GM19455 (cell line): ENCODE results near the gene MLH1.

ENCODE experiments used
- ATAC-seq: cut with Tn5 transposase; IDR thresholded peaks from one replicate; pipeline ENCODE4 v1.9.1; 2021; ENCODE audit not compliant: unreplicated experiment

Gene MLH1

DNA sequence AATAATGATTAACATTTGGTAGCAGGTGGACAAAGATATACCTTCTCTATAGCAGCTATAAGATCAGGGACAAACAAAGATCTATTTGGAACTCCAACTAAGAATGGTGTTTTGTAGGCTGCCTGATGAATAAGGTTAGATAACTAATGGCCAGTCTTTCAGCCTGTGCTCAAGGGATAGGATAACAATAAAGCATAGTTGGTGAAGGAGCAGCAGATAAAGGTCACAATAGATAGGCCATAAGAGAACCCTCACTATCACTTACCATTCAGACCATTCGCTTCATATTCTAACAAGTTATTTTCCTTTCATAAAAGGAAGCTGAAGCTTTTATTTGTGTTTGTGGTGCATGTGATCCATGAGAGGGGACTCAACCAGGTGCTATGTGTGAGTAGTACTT lies 20.2 kb upstream of the MLH1 start:
- ATAC-seq, result no peak

DNA sequence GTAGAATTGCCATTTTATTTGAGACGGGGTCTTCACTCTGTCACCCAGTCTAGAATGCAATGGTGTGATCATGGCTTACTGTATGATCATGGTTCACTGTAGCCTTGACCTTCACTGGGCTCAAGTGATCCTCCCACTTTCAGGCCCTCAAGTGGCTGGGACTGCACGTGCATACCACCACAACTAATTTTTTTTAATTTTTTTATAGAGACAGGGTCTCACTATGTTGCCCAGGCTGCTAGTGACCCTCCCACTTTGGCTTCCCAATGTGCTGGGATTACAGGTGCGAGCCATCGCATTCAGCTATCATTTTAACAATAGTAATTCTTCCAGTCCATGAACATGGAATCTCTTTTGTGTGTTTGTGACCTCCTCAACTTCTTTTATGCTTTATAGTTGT lies 12.3 kb upstream of the MLH1 start:
- no peak for ATAC-seq

DNA sequence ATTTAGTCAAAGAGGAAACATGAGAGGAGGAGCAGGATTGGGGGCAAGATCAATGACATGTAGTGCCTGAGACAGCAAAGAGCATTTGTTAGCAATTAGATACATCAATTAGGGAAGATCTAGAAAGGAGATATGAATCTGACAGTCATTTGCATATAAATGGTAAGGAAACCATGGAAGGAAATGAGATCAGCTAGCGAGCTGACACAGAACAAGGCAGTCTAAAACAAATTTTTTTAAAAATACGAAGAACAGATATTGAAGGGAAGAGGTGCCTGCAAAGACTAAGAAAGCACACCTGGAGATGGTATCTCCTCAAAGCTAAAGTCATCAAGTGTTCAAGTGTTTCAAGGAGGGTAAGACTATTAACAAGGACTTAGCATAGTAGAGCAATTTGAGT lies 5.0 kb upstream of the MLH1 start:
- ATAC-seq, result no peak

DNA sequence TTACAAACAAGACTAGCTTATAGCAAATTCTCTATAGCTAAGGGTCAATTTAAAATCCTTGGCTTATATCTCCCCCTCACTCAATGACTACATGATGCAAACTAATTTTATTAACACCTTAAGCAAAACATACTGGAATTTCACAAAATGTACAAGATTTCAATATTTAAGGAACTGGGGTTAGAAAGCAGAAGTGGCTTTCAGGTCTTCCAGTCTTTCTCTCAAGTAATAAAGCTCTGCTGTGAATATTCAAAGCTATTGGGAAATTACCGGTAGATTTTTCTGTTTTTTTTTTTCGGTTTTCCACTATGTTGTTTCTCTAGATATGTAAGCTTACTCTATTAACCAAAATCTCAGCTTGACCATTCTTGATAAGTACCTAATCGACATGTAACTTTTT lies 4.3 kb upstream of the MLH1 start:
- no peak for ATAC-seq

DNA sequence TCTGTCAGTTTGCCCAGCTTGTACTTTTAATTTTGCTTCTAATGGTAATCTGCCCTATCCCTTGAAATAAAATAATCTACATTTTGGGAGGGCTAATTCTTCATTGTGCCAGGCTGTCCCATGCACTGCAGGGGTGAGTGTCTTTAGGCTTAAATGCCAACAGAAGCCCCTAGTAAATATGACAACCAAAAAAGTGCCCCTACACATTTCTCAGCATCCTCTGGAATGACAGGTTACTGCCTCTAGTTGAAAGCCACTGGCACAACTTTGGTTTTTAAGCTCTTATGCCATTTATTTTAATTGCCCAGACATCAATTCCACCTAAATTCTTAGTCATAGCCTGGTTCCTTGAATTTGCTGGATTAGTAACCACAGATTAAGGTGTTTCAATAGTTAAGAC lies 3.8 kb upstream of the MLH1 start:
- no peak for ATAC-seq

DNA sequence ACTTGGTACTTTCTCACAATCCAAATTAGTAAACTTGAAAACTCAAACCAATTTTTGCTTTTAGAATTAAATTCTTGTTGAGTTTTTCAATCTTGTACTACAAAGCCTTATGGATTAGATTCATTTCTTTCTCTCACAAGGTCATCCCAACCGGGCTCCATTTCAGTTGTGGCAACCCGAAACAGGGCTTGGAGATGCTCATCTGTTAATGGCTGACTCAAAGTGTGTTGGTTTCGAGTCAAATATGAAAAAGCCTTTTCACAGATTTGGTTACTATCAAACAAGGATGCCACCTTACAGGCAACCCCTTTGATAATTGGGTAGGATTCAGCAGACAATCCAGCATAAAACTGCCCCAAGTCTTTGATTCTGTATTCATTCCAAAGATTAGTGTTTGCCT lies 2.2 kb upstream of the MLH1 start:
- ATAC-seq, result no peak

DNA sequence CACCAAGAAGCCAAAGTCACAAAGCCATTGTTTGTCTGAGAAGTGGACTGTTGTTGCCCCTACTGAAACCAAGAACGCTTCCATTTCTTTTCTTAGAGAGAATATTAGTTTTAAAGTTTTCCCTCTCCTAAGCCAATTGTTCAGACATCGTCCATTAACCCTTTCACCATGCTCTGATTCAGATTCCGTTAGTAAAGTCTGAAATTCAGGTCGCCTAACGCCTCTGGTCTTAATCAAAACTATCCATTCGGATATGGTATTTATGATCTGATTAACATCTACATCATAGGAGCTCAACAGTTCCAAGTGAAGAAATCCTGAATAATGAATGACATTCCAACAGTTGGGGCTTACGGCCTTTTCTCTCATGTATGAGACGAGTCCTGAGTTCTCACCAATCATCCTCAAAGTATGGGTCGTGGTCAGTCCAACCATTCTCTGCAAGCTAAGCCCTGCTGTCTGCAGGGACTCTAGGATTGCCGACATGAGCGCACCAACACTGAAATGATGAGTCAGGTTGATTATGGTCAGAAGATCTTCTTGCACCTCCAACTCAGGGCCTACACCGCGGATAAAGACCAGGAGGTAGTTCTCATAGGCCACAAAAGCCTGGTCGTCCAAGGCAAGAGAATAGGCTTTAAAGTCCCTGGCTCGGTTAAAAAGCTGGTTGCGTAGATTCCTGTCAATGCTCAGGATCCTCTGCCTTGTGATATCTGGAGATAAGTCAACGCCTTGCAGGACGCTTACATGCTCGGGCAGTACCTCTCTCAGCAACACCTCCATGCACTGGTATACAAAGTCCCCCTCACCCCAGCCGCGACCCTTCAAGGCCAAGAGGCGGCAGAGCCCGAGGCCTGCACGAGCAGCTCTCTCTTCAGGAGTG lies 1.2 kb upstream of the MLH1 start:
- ATAC-seq, result no peak

DNA sequence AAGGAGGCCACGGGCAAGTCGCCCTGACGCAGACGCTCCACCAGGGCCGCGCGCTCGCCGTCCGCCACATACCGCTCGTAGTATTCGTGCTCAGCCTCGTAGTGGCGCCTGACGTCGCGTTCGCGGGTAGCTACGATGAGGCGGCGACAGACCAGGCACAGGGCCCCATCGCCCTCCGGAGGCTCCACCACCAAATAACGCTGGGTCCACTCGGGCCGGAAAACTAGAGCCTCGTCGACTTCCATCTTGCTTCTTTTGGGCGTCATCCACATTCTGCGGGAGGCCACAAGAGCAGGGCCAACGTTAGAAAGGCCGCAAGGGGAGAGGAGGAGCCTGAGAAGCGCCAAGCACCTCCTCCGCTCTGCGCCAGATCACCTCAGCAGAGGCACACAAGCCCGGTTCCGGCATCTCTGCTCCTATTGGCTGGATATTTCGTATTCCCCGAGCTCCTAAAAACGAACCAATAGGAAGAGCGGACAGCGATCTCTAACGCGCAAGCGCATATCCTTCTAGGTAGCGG lies 452 bp upstream of the MLH1 start, which contains the start of gene EPM2AIP1:
EPM2AIP1 (minus strand) TSS at position 326 of the 520 bp plus-strand sequence; CDS start at position 272, 54 bp downstream.
- peak; percentile 86 for ATAC-seq

DNA sequence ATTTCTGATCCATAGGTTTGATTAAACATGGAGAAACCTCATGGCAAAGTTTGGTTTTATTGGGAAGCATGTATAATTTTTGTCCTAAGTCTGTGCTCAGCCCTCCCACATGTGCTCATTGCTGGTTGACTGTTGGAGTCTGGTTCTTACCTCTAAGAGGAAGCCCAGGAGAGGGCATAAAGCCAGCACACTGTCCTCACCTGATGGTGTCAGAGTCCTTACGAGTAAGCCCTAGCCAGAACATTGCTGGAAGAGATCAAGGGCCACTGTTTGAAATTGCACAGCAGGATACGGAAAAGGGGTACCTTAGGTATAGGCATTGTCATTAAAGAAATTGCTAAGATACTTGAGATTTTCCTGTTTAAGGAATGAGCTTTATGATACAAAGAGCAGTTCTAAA lies 21.3 kb downstream of the MLH1 start:
- ATAC-seq, result no peak

DNA sequence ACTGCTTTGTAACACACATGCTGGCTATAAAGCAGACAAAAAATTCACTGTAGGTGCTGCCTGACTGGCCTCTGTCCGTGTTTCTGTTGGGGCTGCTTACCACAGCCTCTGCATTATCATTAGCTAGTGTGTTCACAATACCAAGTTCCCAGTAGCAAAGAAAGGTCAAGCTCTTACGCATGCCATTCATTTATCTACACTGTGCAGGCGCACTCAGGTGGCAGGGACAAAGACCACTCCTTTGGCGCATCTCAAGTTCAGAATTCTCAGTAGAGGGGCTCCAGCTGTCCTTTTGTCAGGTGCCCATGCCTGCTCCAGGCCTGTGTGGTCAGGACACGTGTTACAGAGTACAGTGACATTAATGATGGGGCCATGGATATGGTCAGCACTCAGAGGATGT lies 22.3 kb downstream of the MLH1 start:
- no peak for ATAC-seq

DNA sequence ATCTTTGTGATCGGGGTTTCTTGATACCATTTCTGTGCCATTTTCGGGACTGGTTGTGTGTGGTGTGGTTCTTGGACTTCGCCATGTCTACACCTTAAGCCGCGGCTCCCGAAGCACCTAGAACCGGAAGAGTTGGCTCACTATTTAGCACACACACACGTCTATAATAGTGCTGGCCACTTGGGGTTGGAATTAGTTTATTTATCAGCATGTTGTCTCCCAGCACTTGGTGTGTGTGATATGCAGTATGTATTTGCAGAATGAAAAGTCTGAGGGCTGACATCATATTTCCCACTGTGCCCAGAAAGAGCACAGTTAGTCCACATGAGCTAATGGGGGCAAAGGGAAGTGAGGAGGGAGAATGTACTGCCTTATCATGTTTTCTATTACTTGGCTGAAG lies 23.6 kb downstream of the MLH1 start:
- no peak for ATAC-seq

DNA sequence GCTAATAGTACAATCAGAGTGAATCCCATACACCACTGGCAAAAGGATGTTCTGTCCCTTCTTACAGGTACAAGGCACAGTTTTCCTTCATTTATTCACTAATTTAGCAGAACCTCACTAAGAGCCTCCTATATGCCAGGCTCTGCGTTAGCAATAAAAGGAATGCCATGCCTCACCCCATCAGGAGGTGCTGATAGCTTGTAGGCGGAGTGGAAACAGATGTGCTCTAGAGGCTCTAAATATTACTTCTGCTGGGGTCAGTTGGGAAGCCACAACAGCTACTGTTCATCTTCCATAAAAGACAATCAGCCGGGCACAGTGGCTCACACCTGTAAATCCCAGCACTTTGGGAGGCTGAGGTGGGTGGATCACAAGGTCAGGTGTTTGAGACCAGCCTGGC lies 24.4 kb downstream of the MLH1 start:
- ATAC-seq, result no peak

DNA sequence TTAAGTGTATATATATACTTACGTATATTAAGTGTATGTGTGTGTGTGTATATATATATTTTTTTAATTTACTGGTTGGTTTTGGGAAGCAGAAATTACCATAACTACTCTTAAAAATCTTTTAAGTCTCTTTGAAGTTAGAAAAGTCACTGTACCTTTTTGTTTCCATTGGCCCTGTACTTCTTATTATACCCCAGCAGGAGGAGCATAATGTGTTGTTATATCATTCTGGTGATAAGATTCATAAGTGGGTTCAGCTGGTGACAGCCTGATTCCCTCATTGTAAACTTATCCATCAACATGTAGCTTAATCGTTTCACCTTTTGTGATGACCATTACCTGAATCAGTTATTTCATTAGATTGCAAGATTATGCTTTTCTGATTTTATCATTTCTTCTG lies 30.8 kb downstream of the MLH1 start:
- no peak for ATAC-seq

DNA sequence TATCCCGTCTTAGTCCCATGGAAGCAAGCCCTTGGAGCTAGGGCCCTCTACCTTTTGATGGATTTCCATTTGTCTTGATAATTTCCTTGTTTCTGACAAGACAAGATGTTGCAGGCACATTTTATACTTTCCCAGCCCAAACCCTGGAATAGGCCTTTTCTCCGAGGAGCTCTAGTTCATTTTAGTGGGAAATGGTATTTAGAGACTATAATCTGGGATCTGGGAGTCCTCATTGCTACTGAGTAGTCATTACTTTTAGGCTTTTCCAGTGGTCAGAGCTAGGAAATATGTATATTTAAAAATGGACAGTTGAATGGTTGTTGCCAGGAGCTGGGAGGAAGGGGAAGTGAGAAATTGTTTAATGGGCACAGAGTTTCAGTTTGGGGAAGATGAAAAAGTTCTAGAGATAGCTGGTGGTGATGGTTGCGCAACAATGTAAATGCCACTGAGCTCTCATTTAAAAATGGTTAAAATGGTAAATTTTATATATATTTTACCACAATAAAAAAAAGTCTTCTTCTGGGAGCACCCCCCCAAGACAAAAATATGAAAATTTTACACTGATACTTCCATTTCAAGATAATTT lies 31.6 kb downstream of the MLH1 start:
- ATAC-seq, result no peak

DNA sequence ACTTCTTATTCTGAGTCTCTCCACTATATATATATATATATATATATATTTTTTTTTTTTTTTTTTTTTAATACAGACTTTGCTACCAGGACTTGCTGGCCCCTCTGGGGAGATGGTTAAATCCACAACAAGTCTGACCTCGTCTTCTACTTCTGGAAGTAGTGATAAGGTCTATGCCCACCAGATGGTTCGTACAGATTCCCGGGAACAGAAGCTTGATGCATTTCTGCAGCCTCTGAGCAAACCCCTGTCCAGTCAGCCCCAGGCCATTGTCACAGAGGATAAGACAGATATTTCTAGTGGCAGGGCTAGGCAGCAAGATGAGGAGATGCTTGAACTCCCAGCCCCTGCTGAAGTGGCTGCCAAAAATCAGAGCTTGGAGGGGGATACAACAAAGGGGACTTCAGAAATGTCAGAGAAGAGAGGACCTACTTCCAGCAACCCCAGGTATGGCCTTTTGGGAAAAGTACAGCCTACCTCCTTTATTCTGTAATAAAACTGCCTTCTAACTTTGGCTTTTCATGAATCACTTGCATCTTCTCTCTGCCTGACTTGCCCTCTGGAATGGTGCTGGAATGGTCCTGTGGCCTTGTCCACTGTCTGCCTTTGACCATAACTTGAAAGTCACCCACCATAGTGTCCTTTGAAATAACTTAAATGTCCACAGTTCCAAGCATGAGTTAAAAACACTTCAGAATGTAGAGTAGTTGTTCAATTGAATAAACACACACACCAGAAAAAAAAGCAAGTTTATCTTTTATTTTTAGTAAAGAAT lies 32.4 kb downstream of the MLH1 start:
- ATAC-seq, result no peak

DNA sequence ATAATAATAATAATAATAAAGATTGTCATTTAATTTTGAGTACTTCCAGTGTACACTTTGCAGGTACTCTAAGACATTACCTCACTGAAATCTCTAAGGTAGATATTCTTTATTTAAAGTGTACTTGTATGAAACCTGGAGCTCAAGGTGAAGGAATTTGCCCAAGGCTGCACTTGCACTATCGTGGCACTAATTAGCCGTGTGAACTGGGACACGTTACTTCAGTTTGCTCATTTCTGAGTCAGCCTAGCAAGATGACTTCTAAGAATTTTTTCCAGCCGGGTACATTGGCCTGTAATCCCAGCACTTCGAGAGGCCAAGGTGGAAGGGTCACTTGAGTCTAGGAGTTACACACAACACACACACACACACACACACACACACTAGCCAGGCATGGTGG lies 33.5 kb downstream of the MLH1 start:
- no peak for ATAC-seq

DNA sequence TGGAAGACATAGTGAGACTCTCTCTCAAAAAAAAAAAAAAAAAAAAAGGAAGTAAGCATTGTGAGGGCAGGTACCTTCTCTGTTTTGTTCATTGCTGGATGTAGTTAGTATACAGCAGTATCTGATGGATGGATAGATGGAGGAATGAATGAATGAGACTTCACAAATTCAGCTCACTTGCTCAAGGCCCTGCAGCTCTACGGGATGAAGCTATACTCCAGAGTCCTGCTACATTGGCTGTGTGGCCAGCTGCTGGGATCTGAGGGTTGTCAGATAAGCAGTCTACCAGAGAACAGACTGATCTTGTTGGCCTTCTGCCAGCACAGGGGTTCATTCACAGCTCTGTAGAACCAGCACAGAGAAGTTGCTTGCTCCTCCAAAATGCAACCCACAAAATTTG lies 35.0 kb downstream of the MLH1 start:
- no peak for ATAC-seq

DNA sequence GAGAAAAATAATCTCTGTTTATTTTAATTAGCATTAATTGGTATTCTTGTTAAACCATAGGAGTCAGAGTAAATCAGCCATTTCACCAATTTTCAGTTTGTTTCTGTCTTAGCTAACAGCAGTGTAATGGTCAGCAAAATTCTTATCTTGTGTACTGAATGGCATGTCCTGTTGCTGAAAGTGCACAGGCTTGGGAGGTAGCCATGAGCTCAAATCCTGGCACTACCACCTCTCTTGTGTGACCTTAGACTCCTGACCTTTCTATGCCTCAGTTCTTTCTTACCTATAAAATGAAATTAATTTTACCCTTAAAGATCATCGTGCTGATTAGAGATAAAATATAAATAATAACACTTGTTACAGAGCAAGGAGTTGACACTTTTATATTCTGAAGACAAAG lies 35.8 kb downstream of the MLH1 start:
- no peak for ATAC-seq

DNA sequence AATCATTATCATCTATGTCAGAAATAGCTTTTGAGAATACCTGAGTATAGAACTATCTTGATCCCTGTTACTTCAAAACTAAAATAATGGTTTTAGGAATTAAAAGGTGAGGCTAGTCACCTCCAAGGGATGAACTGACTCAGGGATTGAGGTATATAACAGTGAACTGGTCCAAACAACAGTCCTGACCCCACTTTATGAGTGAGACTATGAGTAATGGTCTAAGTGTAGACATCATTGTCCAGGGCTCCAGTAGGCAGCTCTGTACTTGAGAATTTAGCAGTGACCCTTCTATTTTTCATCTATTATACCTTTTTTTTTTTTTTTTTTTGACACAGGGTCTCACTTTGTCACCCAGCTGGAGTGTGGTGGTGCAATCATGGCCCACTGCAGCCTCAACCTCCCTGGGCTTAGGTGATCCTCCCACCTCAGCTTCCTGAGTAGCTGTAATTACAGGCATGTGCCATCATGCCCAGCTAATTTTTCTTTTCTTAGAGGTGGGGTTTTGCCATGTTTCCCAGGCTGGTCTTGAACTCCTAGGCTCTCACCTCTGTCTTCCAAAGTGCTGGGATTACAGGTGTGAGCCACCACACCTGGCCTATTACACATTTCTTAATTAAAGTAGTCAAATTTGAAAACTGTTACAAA lies 36.3 kb downstream of the MLH1 start:
- ATAC-seq, result no peak

DNA sequence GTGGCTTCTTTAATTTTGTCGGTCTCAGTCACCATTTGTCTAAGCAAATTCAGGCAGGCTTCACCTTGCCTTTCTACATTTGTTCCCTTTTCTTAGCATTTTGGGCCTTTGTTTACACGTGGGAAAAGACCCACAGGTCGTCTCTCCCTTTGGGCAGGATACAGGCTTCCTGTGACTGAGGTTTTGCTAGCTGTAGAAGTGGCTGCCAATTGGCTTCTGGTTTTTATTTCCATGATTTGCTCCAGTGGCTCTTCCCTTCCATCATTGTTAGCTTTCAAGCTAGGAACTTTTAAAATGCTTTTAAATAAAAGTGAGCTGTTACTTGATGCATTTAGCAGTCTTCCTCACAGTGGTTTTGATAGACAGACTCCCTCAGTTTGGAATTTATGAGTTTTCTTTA lies 37.3 kb downstream of the MLH1 start:
- ATAC-seq, result no peak

DNA sequence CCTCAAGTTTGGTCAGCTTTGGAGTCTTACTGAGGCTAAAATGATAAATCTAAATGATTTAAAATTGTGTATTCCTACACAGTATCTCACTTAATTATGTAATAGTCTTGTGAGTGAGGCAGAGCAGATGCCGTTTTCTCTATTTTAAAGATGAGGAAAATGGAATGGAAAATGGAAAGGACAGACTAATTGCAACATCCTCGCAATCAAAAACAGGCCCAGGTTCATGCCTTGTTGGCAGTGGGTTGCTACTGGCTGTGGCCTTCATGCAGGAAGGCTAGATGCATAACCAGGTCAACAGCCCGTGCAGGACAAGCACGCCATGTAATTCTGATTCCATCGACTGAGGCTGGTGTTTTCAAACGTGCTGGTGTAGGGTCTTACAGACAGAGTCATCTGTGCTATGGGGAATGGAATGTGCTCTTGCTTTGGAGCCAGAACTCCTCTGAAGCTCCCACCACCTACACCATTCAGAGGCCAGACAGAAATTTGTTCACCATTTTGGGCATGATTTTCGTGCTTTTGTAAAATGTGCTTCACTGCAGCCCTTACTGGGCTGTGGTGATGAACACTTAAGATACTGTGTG lies 37.9 kb downstream of the MLH1 start:
- no peak for ATAC-seq
